Thymus (tissue), 14 donors: Measurements from ENCODE around the gene IFT80. TPM values are rescaled to one million over a fixed set of nuclear protein-coding genes. Genes with fewer than 3 reads are reported as not detected.

Source experiments
- DNase-seq, 9 donors: peaks; one replicate each; pipeline ENCODE4 v3.0.0-alpha.2; 2013; ENCODE audit warnings: low spot score in 9 of 9, low read depth in 6 of 9, missing footprints in 1 of 9
- H3K27ac ChIP-seq, 2 donors: one replicate each; pipeline ENCODE4 v1.5.1; 2013; ENCODE audit warnings: control low read depth in 1 of 2, low read depth in 1 of 2, low read length in 1 of 2, mild to moderate bottlenecking in 1 of 2, moderate library complexity in 1 of 2
- H3K27me3 ChIP-seq, 2 donors: one replicate each; pipeline ENCODE4 v1.5.1; 2013; ENCODE audit warnings: low read length in 1 of 2; ENCODE audit not compliant: control insufficient read depth in 2 of 2, insufficient read depth in 1 of 2
- H3K36me3 ChIP-seq, 2 donors: one replicate each; pipeline ENCODE4 v1.5.1; 2013; ENCODE audit warnings: low read length in 1 of 2, mild to moderate bottlenecking in 1 of 2, moderate library complexity in 1 of 2; ENCODE audit not compliant: control insufficient read depth in 2 of 2, insufficient read depth in 2 of 2
- H3K4me1 ChIP-seq, 2 donors: one replicate each; pipeline ENCODE4 v1.5.1; 2013; ENCODE audit warnings: low read length in 2 of 2; ENCODE audit not compliant: control insufficient read depth in 2 of 2, insufficient read depth in 2 of 2
- H3K4me3 ChIP-seq, 2 donors: one replicate each; pipeline ENCODE4 v1.5.1; 2013; ENCODE audit warnings: low read length in 2 of 2, control low read depth in 1 of 2, mild to moderate bottlenecking in 1 of 2
- H3K9me3 ChIP-seq, 2 donors: one replicate each; pipeline ENCODE4 v1.5.1; 2013; ENCODE audit warnings: low read length in 1 of 2, mild to moderate bottlenecking in 1 of 2; ENCODE audit not compliant: control insufficient read depth in 2 of 2, insufficient read depth in 1 of 2
- WGBS: extraction: QIAGEN DNeasy Blood & Tissue Kit; methylation state at CpG from one replicate; pipeline ENCODE4 v1.1.7; 2013; 5-methylcytosine and 5-hydroxymethylcytosine counted together
- long read RNA-seq, 10 donors: transcript quantifications; one replicate each; lab custom pipeline, GENCODE V29; 2026
- polyA plus RNA-seq: library from polyadenylated mRNA; stranded (reverse); fragments of 200-250 nt; gene quantifications from one replicate; pipeline ENCODE4 v1.2.3, GENCODE V29; 2013
- total RNA-seq: library from RNA; stranded (reverse); fragments of 120-200 nt; gene quantifications from one replicate; pipeline ENCODE4 v1.2.4, GENCODE V29; 2013
- donor health status: healthy.

The IFT80 gene
- total RNA-seq (36.7 TPM), polyA plus RNA-seq (58.0 TPM)
- long read RNA-seq, donor 1, partial matches to known transcripts = 0 of 2 reads
- long read RNA-seq, donor 1, other reads (novel, unspliced or antisense) = 0 of 2 reads
- long read RNA-seq, donor 2, full-length matches to known transcripts = 18 of 52 reads
- long read RNA-seq, donor 2, partial matches to known transcripts = 34 of 52 reads
- long read RNA-seq, donor 2, other reads (novel, unspliced or antisense) = 0 of 52 reads
- long read RNA-seq, donor 3, full-length matches to known transcripts = 18 of 26 reads
- long read RNA-seq, donor 3, partial matches to known transcripts = 8 of 26 reads
- long read RNA-seq, donor 3, other reads (novel, unspliced or antisense) = 0 of 26 reads
- long read RNA-seq, donor 4, partial matches to known transcripts = 6 of 8 reads
- long read RNA-seq, donor 4, other reads (novel, unspliced or antisense) = 0 of 8 reads
- long read RNA-seq, donor 5, full-length matches to known transcripts = 11 of 20 reads
- long read RNA-seq, donor 5, partial matches to known transcripts = 9 of 20 reads
- long read RNA-seq, donor 5, other reads (novel, unspliced or antisense) = 0 of 20 reads
- long read RNA-seq, donor 6, full-length matches to known transcripts = 12 of 20 reads
- long read RNA-seq, donor 6, partial matches to known transcripts = 8 of 20 reads
- long read RNA-seq, donor 6, other reads (novel, unspliced or antisense) = 0 of 20 reads
- long read RNA-seq, donor 7, full-length matches to known transcripts = 13 of 13 reads
- long read RNA-seq, donor 7, partial matches to known transcripts = 0 of 13 reads
- long read RNA-seq, donor 7, other reads (novel, unspliced or antisense) = 0 of 13 reads
- long read RNA-seq, donor 8, full-length matches to known transcripts = 5 of 5 reads
- long read RNA-seq, donor 8, partial matches to known transcripts = 0 of 5 reads
- long read RNA-seq, donor 8, other reads (novel, unspliced or antisense) = 0 of 5 reads
- long read RNA-seq, donor 9, full-length matches to known transcripts = 5 of 5 reads
- long read RNA-seq, donor 9, partial matches to known transcripts = 0 of 5 reads
- long read RNA-seq, donor 9, other reads (novel, unspliced or antisense) = 0 of 5 reads
- long read RNA-seq, donor 10, full-length matches to known transcripts = 3 of 3 reads
- long read RNA-seq, donor 10, partial matches to known transcripts = 0 of 3 reads
- long read RNA-seq, donor 10, other reads (novel, unspliced or antisense) = 0 of 3 reads

DNA sequence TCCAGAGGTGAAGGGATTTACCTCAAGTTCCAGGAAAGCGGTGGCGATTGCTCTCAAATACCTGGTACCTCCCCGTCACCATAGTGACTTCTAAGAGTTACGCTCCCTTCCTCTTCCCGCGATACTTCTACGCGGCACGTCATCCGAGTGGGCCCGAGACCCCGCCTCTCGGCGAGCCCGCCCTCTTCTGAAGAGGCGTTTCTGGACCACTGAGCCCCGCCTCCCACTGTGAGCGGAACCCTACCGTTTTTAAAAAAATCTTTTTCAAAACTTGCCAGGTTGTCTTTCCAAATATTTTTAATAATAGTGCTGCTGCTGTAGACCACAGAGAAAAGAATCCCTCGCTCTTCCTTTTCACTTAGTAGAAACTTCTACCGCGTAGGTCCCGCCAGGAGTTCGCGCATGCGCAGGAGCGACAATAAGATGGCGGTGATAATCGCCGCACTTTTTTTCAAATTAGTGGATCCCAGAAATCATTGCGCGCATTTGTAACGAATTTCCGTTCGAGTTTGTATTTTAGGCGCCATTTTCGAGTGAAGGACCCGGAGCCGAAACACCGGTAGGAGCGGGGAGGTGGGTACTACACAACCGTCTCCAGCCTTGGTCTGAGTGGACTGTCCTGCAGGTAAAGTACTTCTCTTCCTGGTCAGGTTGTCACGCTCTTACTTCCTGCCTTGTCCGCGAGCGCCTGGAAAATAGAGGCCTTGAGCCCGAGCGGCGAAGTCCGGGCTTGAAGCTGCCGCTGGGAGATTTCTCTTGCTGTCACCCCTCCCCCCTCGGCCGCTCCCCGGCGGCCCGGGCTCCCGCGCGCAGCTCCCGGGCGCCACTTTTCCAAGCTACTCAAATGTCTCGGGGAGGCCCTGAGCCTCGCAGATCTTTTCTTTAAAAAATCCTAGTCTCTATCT lies at the start of gene IFT80, which contains the start of gene SMC4:
TSS of gene IFT80 (minus strand) at position 101 of the 905 bp plus-strand sequence. CDS start 14,625 bp downstream, outside the sequence.
TSS of gene SMC4 (plus strand) at position 526 of the 905 bp plus-strand sequence. CDS start 1,177 bp downstream, outside the sequence.
- WGBS = under 1% methylated on average over 63 of the region's 63 CpGs
- Histone ChIP-seq H3K4me1 (peaks cover 5 to 9% of the 10 kb centered on the region in 2 donors), H3K27ac (peak within 1 kb of the TSS; percentile 89 to 93), H3K27me3 (no peaks in the 10 kb centered on the region), H3K9me3 (no peaks in the 10 kb centered on the region), H3K4me3 (peak within 1 kb of the TSS; percentile 75 to 88), H3K36me3 (no peaks in the 10 kb centered on the region)
- DNase-seq = peak; percentile 90 to 98 (median 96)

DNA sequence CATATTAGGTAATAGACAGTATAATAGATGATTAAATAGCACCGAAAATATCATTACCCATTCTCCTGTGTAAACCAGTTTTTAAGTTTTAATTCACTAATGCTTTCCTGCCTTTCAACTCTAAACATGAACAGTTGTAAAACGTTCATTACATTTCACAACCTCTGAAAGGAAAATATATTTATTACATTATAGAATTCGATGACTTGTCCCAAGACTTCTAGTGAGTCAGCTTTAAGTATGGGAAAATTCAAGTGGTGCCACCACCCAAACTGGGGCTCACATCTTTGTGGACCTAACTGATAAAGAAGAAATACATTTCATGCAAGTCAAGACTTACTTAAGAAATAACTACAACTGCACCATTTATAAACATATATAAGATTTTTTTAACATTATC lies 48.5 kb upstream of the IFT80 start:
- Histone ChIP-seq H3K27me3 (no peaks in the 10 kb centered on the region), H3K4me1 (peaks cover 8 to 16% of the 10 kb centered on the region in 2 donors), H3K9me3 (peaks cover 0 to 6% of the 10 kb centered on the region in 2 donors), H3K27ac (no peak overlapping the region), H3K36me3 (peaks cover 14 to 29% of the 10 kb centered on the region in 2 donors), H3K4me3 (peak overlapping the region in 1 of 2 donors; percentile 6)
- no peak for DNase-seq
- WGBS = 90% methylated on average over 3 of the region's 3 CpGs

DNA sequence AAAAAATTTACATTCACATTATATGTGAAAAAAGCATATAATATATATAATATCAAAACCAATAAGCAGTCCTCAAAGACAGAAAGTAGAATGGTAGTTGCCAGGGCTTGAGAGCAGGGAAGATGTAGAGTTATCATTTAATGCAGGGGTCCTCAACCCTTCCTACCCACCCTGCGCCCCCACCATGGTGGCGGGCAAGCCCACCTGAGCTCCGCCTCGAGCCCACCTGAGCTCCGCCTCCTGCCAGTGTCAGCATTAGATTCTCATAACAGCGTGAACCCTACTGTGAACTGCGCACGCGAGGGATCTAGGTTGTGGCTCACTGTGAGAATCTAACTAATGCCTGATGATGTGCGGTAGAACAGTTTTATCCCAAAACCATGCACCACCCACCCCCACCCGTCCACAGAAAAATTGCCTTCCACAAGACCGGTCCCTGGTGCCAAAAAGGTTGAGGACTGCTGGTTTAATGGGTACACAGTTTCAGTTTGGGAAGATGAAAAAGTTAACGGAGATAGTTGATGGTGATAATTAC lies 47.6 kb upstream of the IFT80 start:
- no peak overlapping the region for H3K27ac ChIP-seq
- WGBS = 98% methylated on average over 13 of the region's 13 CpGs
- no peak for DNase-seq
- H3K4me1 ChIP-seq = peaks cover 8 to 16% of the 10 kb centered on the region in 2 donors
- no peaks in the 10 kb centered on the region for H3K27me3 ChIP-seq
- no peak overlapping the region for H3K4me3 ChIP-seq
- H3K36me3 ChIP-seq = peaks cover 14 to 36% of the 10 kb centered on the region in 2 donors
- H3K9me3 ChIP-seq = peaks cover 0 to 6% of the 10 kb centered on the region in 2 donors

DNA sequence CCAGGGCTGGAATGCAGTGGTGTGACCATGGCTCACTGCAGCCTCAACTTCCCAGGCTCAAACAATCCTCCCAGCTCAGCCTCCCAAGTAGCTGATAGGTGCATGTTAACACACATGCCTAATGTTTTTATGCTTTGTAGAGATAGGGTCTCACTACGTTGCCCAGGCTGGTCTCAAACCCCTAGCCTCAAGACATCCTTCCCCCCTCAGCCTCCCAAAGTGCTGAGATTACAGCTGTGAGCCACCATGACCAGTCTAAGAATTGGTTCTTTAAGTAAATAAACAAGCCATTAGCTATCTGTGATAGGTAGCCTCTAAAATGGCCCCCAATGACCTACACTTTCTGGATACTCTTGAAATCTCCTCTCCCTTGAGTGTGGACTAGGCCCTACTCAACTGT lies 46.8 kb upstream of the IFT80 start:
- peaks cover 8 to 16% of the 10 kb centered on the region in 2 donors for H3K4me1 ChIP-seq
- peaks cover 14 to 40% of the 10 kb centered on the region in 2 donors for H3K36me3 ChIP-seq
- H3K27ac ChIP-seq = no peak overlapping the region
- peaks cover 0 to 6% of the 10 kb centered on the region in 2 donors for H3K9me3 ChIP-seq
- 98% methylated on average over 1 of the region's 1 CpG for WGBS
- no peak overlapping the region for H3K4me3 ChIP-seq
- no peaks in the 10 kb centered on the region for H3K27me3 ChIP-seq
- no peak for DNase-seq

- Histone ChIP-seq H3K4me1 (peaks cover 0 to 7% of the 10 kb centered on the region in 2 donors), H3K27ac (no peak overlapping the region), H3K27me3 (no peaks in the 10 kb centered on the region), H3K4me3 (no peak overlapping the region), H3K36me3 (peaks cover 14 to 42% of the 10 kb centered on the region in 2 donors), H3K9me3 (no peaks in the 10 kb centered on the region)
- no peak for DNase-seq
- 97% methylated on average over 1 of the region's 1 CpG for WGBS
Observed at GRCh38 chr3:160444411-160444810, 45.4 kb upstream of the IFT80 start.

- Histone ChIP-seq H3K4me3 (no peak overlapping the region), H3K9me3 (no peaks in the 10 kb centered on the region), H3K27ac (no peak overlapping the region), H3K36me3 (peaks cover 16 to 59% of the 10 kb centered on the region in 2 donors), H3K27me3 (no peaks in the 10 kb centered on the region), H3K4me1 (no peaks in the 10 kb centered on the region)
- DNase-seq = no peak
- 98% methylated on average over 7 of the region's 7 CpGs for whole genome bisulfite sequencing
Observed at GRCh38 chr3:160440687-160441086, 41.7 kb upstream of the IFT80 start.

GRCh38 chr3:160437083-160437455 lies 38.0 kb upstream of the IFT80 start:
- Histone ChIP-seq H3K36me3 (peaks cover 8 to 67% of the 10 kb centered on the region in 2 donors), H3K27me3 (no peaks in the 10 kb centered on the region), H3K9me3 (no peaks in the 10 kb centered on the region), H3K4me1 (no peaks in the 10 kb centered on the region), H3K4me3 (no peak overlapping the region), H3K27ac (no peak overlapping the region)
- DNase-seq = no peak
- WGBS = 88% methylated on average over 5 of the region's 5 CpGs

DNA sequence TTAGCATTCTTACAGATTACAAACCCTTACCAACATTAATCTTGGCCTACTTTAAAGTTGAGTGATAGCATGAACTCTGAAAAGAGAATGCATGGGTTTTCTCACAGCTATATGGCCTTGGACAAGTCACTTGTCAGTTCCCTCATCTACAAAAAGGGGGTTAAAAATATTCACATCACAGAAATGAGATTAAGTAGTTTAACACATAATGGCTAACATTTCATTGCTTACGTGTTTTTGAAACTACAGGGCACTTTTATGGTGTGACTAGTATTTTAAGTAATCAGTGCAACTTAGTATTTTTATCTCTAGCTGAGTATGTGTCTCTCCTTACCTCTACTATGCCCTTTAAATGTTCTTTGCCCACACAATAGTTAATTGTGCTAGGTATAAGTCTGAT lies 36.7 kb upstream of the IFT80 start:
- 96% methylated on average over 1 of the region's 1 CpG for WGBS
- DNase-seq = no peak
- Histone ChIP-seq H3K9me3 (no peaks in the 10 kb centered on the region), H3K4me3 (no peak overlapping the region), H3K36me3 (peaks cover 12 to 70% of the 10 kb centered on the region in 2 donors), H3K4me1 (no peaks in the 10 kb centered on the region), H3K27ac (no peak overlapping the region), H3K27me3 (no peaks in the 10 kb centered on the region)
